Tibial artery (tissue), 4 donors: ENCODE data around the gene IQCE.

ENCODE experiments used
- DNase-seq, 2 donors: peaks; one replicate each; pipeline ENCODE4 v3.0.0-alpha.2; 2019
- H3K27ac ChIP-seq, 2 donors: fragments of 200-600 bp; sonication (generic) in 1 of 2; 1 replicate in 1 of 2; 2 replicates in 1 of 2; pipeline ENCODE4 v1.5.1; 2018 to 2019; ENCODE audit warnings: mild to moderate bottlenecking in 1 of 2
- H3K27me3 ChIP-seq, 2 donors: fragments of 200-600 bp; sonication (generic) in 1 of 2; one replicate each; pipeline versions ENCODE4 v1.5.1 to v1.6.0; 2016 to 2019
- H3K36me3 ChIP-seq, 3 donors: fragments of 200-600 bp; sonication (generic) in 2 of 3; one replicate each; pipeline ENCODE4 v1.5.1; 2016 to 2019; ENCODE audit warnings: mild to moderate bottlenecking in 2 of 3
- H3K4me1 ChIP-seq, 4 donors: fragments of 200-600 bp; sonication (generic) in 2 of 4; 1 replicate in 3 of 4; 2 replicates in 1 of 4; pipeline ENCODE4 v1.5.1; 2016 to 2019
- H3K4me3 ChIP-seq, 2 donors: fragments of 200-600 bp; sonication (generic) in 1 of 2; 1 replicate in 1 of 2; 2 replicates in 1 of 2; pipeline ENCODE4 v1.5.1; 2018 to 2019; ENCODE audit warnings: mild to moderate bottlenecking in 2 of 2
- H3K9me3 ChIP-seq, 3 donors: fragments of 200-600 bp; sonication (generic) in 1 of 3; one replicate each; pipeline ENCODE4 v1.5.1; 2016 to 2019
- CTCF ChIP-seq, 2 experiments: fragments of 200-600 bp in 1 of 2; fragments of 450-650 bp in 1 of 2; IDR thresholded peaks; one replicate each; pipeline ENCODE4 v1.5.1; 2017 to 2019; ENCODE audit warnings: antibody characterized with exemption in 2 of 2, mild to moderate bottlenecking in 1 of 2, moderate library complexity in 1 of 2
- intact Hi-C: fragments of 100-400 bp; cut with DNase I; formaldehyde crosslinking; loops from one replicate; pipeline ENCODE4 v1.15.0; 2023; ENCODE audit warnings: low total_unique reads

IQCE gene

DNA sequence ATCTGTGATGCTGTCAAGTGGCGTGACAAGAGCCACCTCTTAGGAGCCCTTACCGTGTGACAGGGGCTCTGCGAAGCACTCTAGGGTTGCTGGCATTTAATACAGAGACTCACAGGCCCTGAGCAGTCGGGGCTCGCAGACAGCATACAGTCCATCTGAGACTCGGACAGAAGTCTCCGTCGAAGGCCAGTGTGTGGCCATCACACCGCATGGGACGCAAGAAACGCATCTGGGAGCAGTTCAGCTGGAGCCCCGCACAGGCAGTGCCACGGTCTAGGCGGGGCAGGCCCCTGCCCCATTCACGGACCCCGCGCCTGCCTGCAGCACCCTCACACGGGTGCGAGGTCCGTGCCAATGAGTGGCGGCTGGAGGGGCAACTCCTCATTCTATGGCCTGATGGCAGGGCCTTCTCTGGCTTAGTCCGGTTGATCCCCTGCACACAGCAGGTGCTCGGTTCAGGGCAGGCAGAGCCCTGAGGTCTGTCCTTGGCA lies 33.6 kb downstream of the IQCE start:
- Histone ChIP-seq H3K27me3 (no peaks in the 10 kb centered on the region), H3K36me3 (peaks cover 29 to 83% (median 54%) of the 10 kb centered on the region in 3 donors), H3K9me3 (no peaks in the 10 kb centered on the region), H3K4me3 (no peak overlapping the region), H3K4me1 (no peaks in the 10 kb centered on the region), H3K27ac (no peak overlapping the region)
- TF ChIP-seq CTCF (IDR thresholded peaks at IDR 0.05): no peak
- intact Hi-C loops: no loop called here
- no peak for DNase-seq

DNA sequence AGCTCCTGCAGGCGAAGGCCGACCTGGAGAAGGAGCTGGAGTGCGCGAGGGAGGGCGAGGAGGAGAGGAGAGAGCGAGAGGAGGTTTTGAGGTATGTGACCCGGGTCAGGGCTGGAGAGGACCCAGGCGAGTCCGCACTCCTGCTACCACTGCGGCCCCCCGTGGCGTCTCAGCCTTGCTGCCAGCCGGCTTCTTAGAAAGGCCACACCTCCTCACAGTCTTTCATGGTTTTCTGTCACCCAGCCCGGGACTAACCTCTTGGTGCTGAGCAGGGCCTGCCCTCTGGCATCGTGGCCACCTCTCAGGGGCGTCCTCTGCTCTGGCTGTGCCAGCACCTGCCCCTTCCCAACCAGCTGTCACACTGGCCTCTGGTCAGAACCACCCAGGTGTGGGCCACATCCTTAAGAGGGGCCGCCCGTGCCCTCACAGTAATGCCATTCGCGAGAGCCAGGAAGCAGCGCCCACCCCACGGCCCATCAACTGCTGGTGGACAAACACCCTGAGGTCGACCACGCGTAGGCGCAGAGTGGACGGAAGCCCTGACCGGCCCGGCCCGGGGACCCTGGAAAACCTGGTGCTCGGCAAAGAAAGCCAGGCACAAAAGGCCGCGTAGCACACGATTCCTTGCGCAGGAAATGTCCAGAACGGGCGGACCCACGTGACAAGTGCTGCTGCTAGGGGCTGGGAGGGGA lies 34.4 kb downstream of the IQCE start:
- Histone ChIP-seq H3K27ac (no peak overlapping the region), H3K4me1 (no peaks in the 10 kb centered on the region), H3K4me3 (no peak overlapping the region), H3K9me3 (no peaks in the 10 kb centered on the region), H3K27me3 (no peaks in the 10 kb centered on the region), H3K36me3 (peaks cover 29 to 83% (median 60%) of the 10 kb centered on the region in 3 donors)
- TF ChIP-seq CTCF (IDR thresholded peaks at IDR 0.05): no peak
- no peak for DNase-seq
- intact Hi-C loops: no loop called here

GRCh38 chr7:2594599-2594998 lies 35.8 kb downstream of the IQCE start:
- H3K4me1 ChIP-seq: no peaks in the 10 kb centered on the region
- DNase-seq: no peak
- TF ChIP-seq CTCF (IDR thresholded peaks at IDR 0.05): no peak
- H3K9me3 ChIP-seq: no peaks in the 10 kb centered on the region
- no peak overlapping the region for H3K4me3 ChIP-seq
- H3K36me3 ChIP-seq: peaks cover 23 to 93% (median 63%) of the 10 kb centered on the region in 3 donors
- H3K27ac ChIP-seq: no peak overlapping the region
- H3K27me3 ChIP-seq: no peaks in the 10 kb centered on the region
- intact Hi-C loops: no loop called here

- H3K4me1 ChIP-seq: no peaks in the 10 kb centered on the region
- TF ChIP-seq CTCF (IDR thresholded peaks at IDR 0.05): no peak
- no peak for DNase-seq
- no peak overlapping the region for H3K27ac ChIP-seq
- H3K36me3 ChIP-seq: peaks cover 23 to 93% (median 55%) of the 10 kb centered on the region in 3 donors
- H3K4me3 ChIP-seq: no peak overlapping the region
- H3K9me3 ChIP-seq: no peaks in the 10 kb centered on the region
- intact Hi-C loops: loop anchor here (5.0 kb wide), 1 partner anchor 52 kb away; no protein-coding TSS in a partner anchor
- H3K27me3 ChIP-seq: no peaks in the 10 kb centered on the region
Observed at GRCh38 chr7:2595258-2595860, 36.6 kb downstream of the IQCE start.

GRCh38 chr7:2596464-2597272 lies 37.9 kb downstream of the IQCE start:
- H3K4me3 ChIP-seq: no peak overlapping the region
- no peak for DNase-seq
- peaks cover 23 to 94% (median 60%) of the 10 kb centered on the region in 3 donors for H3K36me3 ChIP-seq
- TF ChIP-seq CTCF (IDR thresholded peaks at IDR 0.05): no peak
- H3K27me3 ChIP-seq: no peaks in the 10 kb centered on the region
- H3K4me1 ChIP-seq: no peaks in the 10 kb centered on the region
- H3K27ac ChIP-seq: no peak overlapping the region
- no peaks in the 10 kb centered on the region for H3K9me3 ChIP-seq
- intact Hi-C loops: loop anchor here (5.0 kb wide), 1 partner anchor 51 kb away; no protein-coding TSS in a partner anchor
